SK-N-SH (cell line): Measurements from ENCODE around the gene CNNM1.

Experiments
- CTCF ChIP-seq: fragments of 200-600 bp; sonication (generic); IDR thresholded peaks from 2 replicates; pipeline ENCODE4 v1.6.1; 2017; ENCODE audit warnings: antibody characterized with exemption, mild to moderate bottlenecking, moderate library complexity
- EZH2phosphoT487 ChIP-seq: fragments of 200-600 bp; sonication (generic); IDR thresholded peaks from 2 replicates; pipeline ENCODE4 v1.6.1; 2017; ENCODE audit warnings: low read depth, mixed run types, mild to moderate bottlenecking, antibody characterized with exemption, moderate library complexity, borderline replicate concordance

GRCh38 chr10:99429517-99430095 is 100.5 kb downstream of the CNNM1 start:
- TF ChIP-seq CTCF (no peak), EZH2phosphoT487 (no peak)
